RCC 7860 (cell line): ENCODE data around the gene FAR2.

Experiments used
- DNase-seq: peaks from one replicate; pipeline ENCODE4 v3.0.0-alpha.2; 2015; ENCODE audit warnings: low spot score
- FAIRE-seq: peaks from 2 replicates; lab custom pipeline; 2012; peaks lifted over from hg19 to GRCh38; lab: Jason Lieb, UNC

FAR2 gene

DNA sequence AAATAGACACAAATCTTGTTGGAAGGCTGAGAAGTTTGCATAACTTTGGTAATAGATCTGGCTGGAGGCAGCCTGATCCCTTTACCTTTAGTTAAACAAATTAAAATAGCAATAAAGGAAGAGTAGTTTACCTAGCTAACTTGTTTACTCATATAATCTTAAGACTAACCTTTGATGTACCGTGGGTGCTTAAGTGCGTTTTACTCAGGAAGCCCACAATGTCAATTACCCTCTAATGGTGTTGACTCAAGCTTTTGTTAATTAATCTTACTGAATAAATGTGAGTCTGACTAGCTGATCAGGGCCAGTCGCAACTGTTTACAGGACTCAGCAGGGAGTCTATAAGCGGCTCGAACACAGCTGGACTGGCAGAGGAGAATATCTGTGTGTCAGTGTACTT, 51.5 kb downstream of the FAR2 start:
- FAIRE-seq (no peak), DNase-seq (no peak)

DNA sequence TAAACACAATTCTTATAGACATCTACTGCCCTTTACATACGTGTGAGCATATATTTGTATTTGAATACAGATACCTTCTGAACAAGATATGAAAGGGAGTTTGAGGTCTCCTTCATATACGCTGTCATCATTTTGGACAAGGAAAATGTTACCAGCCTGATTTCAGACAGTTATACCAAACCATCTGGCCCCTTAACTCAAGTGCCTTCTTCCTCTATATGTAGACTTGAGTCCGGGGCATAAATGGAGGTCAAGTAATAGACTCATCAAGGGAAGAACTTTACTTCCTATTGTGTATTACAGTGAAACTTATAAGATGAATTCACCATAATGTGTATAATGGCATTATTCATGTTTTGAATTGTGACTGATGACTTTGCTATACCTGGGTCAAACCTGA, 52.2 kb downstream of the FAR2 start:
- DNase-seq (no peak), FAIRE-seq (no peak)

DNA sequence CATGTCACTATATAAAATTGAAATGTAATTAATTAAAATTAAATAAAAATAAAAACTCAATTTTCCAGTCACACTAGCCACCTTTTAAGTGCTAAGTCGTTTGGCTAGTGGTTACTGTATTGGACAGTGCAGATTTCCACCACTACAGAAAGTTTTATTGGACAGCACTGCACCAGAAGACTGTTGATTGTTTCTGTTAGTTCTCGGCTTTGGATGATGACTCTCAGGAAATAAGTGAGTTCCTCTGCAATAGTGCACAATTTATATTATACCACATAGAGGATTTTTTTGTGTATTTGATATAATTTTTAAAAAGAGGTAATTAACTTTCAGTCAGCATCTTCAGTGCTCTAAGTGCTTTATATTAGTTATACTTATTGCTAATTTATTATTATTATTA, 52.7 kb downstream of the FAR2 start:
- FAIRE-seq (no peak), DNase-seq (no peak)

DNA sequence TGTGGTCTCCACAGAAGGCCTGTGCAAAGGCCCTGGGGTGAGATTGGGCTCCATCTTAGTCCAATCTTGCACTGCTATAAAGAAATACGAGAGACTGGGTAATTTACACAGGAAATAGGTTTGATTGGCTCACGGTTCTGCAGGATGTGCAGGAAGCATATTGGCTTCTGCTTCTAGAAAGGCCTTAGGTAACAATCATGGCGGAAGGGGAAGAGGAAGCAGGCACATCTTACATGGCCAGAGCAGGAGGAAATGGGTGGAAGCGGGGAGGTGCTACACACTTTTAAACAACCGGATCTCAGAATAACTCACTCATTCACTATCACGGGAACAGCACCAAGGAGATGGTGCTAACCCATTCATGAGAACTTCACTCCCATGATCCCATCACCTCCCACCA, 55.4 kb downstream of the FAR2 start:
- no peak for FAIRE-seq
- no peak for DNase-seq

DNA sequence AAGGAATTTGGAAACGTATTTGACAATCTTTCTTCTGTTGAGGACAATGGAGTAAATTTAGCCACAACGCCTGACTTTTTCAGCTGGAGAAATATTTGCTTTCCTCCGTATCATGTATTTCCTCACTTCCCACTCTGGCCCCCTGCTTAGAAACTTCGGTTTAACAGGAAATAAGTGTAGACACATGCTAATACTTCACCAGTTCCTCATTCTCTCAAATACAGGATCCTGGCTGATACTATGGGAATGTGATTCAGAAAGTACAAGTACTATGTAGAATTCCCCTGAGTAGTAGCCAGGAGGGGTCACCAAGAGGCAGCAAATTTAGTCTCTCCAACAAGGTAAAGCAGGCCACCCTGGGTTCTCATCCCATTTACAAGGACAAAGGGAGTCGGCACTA, 58.0 kb downstream of the FAR2 start:
- no peak for FAIRE-seq
- DNase-seq = no peak

DNA sequence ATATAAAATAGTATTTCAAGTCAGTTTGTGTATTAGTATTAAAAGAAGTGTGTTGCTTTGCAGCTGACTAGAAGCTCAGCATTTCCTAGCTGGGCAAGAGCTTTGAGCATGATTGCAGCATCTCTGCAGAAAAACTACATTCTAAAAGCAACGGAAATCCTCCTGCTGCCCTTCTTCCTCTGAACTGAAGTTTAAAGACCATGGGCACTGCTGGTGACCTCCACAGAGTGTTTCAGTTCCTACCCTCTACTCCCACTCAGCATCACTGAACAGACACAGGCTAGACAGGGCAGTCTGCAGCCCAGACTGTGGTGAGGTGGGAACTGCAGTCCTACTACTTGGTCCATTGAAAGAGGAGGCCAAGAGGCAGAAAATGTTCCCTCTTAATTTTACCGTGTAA, 59.0 kb downstream of the FAR2 start:
- FAIRE-seq (no peak), DNase-seq (no peak)

DNA sequence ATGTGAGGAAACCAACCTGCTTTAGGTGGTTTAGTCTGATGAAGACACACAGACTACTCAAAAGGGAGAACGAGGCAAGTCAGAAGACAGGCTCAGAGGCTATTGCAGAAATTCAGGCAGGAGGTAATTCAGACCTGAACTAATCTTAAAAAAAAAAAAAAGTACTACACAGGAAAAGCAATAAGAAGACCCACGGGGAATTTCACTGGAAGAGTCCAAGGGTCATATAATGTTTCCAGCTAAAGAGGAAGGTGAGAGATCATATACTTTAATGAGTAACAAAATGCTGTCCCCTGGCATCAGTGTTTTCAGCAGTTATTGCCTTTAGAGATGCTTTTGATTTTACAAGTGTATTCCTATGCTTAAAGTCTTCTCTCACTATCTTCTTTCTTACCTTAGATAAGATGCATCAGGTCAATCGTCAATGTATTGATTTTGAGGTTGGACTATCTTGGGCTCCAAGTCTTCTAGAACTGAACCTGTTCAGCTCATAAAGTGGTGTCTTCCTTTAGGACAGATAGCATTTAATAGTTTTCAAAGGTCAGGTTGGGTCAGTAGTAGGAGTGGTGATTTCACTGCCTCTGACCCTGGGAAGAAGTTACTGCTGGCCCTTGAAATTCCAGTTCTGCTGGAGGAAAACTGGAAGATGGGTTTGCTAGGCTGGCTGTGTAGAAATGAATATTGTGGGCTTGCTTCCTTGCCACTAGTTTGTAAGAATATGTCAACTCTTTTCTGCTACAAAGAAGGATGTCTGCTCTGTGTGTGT, 60.0 kb downstream of the FAR2 start:
- DNase-seq (no peak), FAIRE-seq (no peak)

DNA sequence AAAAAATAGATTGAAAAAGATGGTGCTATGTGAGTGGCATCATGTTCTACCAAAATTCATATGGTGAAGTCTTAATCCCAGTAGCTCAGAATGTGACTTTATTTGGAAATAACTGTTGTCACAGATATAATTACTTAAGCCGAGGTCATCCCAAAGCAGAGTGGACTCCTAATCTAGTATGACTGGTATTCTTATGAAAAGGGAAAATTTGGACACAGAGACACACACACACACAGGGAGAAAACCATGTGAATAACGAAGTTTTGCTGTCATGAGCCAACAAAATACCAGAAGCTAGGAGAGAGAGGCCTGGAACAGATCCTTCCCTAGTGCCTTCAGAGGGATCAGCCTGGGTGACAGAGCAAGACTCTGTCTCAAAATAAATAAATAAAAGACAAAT, 62.6 kb downstream of the FAR2 start:
- DNase-seq = no peak

DNA sequence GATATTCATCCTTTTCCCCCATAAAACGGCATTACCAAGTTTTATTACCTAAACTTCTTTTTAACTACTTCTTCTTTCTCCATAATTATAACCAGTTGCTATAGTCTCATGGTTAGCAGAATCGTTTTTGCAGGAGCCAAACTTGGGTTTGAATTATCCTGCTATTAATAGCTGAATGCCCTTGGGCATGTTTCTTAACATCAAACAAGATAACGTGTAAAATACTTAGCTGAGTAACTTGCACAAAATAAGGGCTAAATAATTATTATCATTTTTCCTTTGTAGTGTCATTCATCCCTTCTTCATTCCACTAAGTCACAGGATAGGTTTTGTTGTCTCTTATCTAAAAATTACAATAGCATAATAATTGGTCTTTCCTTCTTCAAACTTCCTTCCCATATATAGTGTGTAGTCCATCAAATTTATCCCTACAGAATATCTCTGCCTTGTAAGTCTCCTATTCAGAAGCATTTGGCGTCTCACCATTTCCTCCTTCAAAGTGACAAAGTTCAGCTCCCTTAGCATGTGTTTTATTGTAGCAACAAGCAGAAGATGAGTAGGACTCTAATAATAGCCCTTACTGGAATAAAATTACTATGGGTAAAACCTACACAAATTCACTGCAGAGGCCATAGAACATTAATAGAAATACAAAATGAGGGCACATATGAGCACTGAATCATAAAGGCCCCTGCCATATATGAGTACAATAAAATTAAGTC, 63.8 kb downstream of the FAR2 start:
- DNase-seq (no peak), FAIRE-seq (no peak)

More for the DNA sequence above, 62.6 kb downstream of the FAR2 start:
- no peak for FAIRE-seq

DNA sequence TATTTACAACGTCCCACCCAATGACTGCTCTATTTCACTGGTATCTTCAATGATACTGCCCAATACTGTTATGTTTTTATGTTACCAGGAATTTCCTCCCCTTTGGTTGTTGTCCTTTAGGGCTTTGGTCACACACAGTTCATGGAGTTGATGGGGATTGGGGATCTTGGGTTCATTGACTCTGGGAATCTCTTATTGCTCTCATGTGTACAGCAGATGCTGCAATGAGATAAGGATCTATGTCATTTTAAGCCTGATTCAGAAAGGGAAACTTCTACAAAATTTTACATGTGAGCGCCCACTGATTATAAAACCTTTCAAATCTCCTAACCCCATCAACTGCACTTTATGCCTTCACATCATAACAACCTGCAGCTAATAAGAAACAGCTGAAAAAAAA, 67.2 kb downstream of the FAR2 start:
- FAIRE-seq (no peak), DNase-seq (no peak)

DNA sequence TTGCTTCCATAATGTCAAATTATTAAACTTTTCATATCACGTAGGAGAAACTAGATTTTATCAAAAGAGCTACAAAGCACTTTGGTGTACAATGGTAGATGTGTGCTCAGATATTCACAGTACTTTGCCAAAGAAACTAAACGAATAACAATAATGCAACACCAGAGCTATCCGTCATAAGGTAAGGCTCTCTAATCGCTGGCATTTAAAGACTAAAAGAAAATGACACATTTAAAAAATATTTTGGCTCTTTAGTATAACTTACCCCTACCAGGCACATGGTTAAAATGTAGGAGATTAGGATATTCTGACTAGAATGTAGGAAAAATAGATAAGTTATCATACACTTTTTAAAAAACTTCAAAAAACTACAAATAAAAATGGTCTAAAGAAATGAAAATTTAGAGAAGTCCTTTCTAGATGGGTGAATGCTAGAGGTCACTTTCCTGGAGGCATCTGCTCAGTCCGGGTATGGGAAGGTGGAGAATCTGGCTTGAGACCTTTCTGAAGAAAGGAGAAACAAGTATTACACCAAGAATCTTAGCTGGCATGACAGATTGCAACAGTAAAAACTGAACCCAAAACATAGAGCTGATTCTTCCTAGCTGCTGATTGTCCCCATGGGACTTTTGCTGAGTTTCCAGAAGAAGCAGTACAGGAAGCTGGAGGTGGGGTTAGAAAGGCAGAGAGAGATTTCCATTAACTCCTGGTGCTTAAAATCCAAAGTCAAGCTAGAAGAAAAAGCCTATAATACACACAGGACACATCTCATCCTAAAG, 67.9 kb downstream of the FAR2 start:
- DNase-seq (no peak), FAIRE-seq (no peak)

DNA sequence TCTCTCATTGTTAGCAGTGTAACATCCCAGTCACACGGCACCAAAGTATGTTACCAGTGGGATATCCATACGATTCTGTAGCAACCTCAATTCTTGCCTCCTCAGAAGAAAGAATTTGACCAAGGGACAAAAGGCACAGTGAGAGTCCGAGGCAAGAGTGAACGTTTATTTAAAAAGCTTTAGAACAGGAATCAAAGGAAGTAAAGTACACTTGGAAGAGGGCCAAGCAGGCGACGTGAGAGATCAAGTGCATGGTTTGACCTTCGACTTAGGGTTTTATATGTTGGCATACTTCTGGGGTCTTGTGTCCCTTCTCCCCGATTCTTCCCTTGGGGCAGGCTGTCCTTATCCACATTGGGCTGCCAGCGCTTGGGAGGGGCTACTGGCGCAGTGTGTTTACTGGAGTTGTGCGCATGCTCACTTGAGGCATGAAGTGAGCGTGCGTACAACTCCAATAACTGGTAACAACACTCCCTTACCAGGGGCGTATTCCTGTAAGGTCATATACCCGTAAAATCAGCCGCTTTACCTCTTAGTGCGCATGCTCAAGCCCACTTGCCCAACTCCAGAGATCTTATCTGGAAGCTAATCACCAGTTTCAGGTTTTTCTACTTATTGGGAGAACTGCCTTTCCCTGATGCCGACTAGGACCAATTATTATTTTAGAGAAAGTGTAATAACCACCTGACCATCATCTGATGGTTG, 71.7 kb downstream of the FAR2 start:
- no peak for FAIRE-seq
- no peak for DNase-seq

DNA sequence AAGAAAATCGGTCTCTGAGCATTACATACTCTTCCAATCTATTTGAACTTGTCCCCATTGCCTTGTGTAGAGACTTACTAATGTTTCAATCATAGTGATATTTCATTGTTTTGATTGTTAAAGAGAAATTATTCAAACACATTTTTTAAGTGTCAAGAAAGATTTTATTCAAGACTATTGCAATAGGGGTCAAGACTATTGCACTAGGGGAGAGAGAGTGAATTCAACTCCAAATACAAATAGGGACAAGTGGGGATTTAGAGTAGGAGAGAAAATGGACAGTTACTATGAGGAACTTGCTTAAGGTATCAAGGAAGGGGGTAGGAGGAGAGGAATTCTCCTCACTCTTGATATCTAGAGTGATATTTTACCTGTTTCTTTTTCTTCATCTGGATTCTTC, 73.1 kb downstream of the FAR2 start:
- FAIRE-seq (no peak), DNase-seq (no peak)

DNA sequence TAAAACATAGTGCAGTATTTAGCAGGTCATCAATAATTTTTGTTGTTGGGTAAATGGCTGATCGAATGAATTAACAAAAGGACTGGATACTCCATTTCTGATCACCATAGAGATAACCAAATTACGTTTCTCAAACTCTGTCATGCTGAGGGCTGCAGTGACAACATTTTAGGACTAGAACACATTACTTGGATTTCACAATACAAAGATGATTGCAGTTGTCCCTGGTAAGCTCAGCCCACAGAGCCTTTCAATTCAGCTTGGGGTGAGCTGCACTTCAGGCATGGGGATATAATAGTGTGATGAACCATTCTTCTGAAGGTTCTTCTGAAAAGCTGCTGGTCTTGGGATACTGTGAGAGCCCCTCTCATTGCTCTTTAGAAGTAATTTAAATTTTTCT, 74.3 kb downstream of the FAR2 start:
- DNase-seq (no peak), FAIRE-seq (no peak)

DNA sequence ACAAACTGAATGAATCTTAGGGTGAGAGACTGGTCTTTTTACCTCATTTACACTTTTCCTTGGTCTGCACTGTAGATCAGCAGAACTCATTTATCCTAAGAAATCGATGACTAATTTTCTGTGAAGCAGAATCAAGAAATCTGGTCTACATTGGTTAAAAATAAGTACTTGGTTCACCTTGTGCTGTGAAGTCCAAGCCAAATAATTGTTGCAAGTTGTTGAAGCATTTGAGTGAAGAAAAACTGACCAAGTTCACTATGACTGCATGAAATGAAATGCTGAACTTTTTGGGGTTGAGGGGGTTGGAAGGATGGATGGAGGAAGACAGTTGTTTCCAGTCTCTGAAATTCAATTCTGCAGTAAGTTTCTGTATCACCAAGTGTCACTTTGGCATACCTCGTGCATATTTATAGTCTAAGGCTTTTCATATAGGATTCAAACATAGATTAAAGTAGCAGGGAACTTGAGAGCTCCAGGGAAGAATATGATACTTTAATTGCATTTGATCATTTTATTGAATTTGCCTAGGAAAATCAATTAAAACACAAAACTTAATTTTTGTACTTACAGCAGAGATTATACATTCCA, 75.0 kb downstream of the FAR2 start:
- DNase-seq = no peak
- no peak for FAIRE-seq

DNA sequence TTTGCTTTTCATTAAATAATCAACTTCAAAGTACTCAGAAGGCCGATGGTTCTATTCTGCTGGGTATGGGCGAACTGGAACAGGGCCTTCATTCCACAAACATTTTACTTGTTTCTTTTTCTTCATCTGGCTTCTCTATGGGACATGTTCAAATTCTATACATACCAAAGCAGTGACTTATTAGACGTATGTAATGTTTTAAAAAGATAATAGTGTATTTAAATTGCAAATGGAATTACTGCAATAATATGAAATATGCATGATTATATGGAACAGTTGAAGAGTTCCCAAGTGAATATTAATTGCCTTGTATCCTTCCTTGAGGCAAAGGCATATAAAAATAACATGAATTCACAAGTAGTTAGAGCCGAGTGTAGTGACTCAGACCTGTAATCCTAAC, 75.5 kb downstream of the FAR2 start:
- no peak for DNase-seq
- no peak for FAIRE-seq

DNA sequence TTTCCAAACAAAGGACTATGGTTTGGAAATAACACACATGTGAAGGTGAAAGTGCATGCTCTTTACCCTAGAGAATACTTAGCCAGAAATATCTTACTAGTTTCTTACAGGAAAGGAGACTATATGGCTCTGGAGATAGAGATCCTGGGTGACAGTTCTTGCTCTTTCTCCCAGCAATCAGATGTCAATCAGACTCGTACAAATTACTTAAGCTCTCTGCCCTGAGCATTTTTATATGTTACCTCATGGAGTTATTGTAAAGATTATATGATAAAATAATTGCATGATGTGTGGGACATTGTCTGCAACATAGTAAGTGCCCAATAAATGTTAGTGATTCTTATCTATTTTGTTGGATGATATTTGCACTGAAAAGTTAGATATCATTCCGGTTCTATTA, 76.8 kb downstream of the FAR2 start:
- DNase-seq = no peak
- no peak for FAIRE-seq

DNA sequence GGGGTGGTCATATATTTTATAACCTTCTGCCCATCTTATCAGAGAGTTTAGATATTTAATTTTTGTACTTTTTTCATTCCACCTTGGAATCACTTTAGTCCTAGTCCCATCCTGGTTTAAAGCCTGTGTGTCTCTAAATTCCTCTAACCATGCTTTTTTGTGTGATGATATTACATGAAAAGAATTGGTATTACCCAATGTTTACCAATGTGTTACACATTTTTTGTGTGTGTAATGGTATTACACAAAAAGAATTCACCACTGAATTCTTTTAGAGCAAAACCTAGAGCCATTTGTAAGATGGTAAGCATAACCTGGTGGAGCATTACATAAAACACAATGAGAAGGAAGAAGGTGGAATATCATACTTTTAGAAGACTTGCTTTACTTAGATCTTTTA, 77.5 kb downstream of the FAR2 start:
- FAIRE-seq (no peak), DNase-seq (no peak)

DNA sequence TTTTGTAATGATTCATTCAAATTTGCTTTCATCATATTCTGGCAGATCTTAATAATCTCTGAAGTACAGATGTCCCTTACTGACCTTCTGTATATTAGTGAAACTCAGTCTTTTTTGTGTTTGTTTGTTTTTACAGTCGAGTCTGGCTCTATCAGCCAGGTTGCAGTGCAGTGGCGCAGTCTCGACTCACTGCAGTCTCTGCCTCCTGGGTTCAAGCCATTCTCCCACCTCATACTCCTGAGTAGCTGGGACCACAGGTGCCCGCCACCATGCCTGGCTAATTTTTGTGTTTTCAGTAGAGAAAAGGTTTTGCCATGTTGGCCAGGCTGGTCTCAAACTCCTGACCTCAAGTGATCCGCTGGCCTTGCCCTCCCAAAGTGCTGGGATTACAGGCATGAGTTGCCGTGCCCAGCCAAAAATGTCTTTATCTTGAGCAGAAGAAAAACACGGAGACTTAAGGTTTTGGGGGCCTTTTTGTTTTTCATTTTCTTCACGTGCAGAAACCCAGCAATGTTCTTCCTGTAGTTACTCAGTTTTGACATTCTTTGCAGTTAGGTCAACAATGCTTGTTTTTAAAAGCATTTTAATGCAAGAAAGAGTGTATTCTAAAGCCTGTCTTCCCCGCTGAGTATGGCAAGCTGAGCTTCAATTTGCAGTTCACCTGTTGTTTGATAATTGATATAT, 79.5 kb downstream of the FAR2 start:
- no peak for FAIRE-seq
- DNase-seq = no peak

DNA sequence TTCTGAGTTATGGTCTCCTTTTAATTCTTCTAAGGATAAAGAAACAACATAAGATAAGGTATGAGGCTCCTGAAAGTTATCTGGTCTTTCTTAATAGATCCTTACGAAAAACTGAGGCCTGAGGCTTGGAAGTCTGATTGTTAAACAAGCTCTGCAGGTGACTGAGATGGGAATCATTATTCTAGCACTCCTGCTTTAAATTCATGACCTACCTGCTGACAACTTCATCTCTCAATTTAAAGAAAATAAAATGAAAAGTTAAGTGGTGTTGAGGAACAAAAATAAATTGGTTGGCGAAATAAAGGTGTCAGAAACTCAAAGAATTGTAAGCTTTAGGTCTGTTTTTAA, 80.1 kb downstream of the FAR2 start:
- DNase-seq (no peak), FAIRE-seq (no peak)
